GM12801 (cell line): Measurements from ENCODE around the gene TAF3.

Source experiments
- CTCF ChIP-seq: IDR thresholded peaks from one replicate; pipeline ENCODE4 v1.5.1; 2011; ENCODE audit warnings: control low read depth; ENCODE audit not compliant: insufficient read length; ENCODE audit errors: extremely low read depth

The TAF3 gene

GRCh38 chr10:8044908-8045725 is 226.8 kb downstream of the TAF3 start:
- TF ChIP-seq CTCF, result no peak

- no peak for TF ChIP-seq CTCF
These were observed 227.6 kb downstream of the TAF3 start for GRCh38 chr10:8045726-8046494.

GRCh38 chr10:8047452-8048280 is 229.4 kb downstream of the TAF3 start:
- no peak for TF ChIP-seq CTCF

- no peak for TF ChIP-seq CTCF
These were observed 230.1 kb downstream of the TAF3 start for GRCh38 chr10:8048281-8049008.

- TF ChIP-seq CTCF, result no peak
These were observed 230.9 kb downstream of the TAF3 start for GRCh38 chr10:8049045-8049864.

GRCh38 chr10:8049865-8050555 is 231.7 kb downstream of the TAF3 start:
- no peak for TF ChIP-seq CTCF
